LNCAP (cell line): ENCODE data around the gene NDUFS4.

Source experiments
- CTCF ChIP-seq: fragments of 450-650 bp; IDR thresholded peaks from 2 replicates; pipeline ENCODE4 v1.5.1; 2017; ENCODE audit warnings: mild to moderate bottlenecking

The NDUFS4 gene

GRCh38 chr5:53677632-53678031 is 117.2 kb downstream of the NDUFS4 start:
- no peak for TF ChIP-seq CTCF

GRCh38 chr5:53678981-53679660 is 118.7 kb downstream of the NDUFS4 start:
- TF ChIP-seq CTCF, result no peak

GRCh38 chr5:53681079-53681478 is 120.6 kb downstream of the NDUFS4 start:
- TF ChIP-seq CTCF, result no peak

GRCh38 chr5:53691014-53691413 is 130.6 kb downstream of the NDUFS4 start:
- TF ChIP-seq CTCF, result no peak

- TF ChIP-seq CTCF, result no peak
Measured at GRCh38 chr5:53694520-53695022, 134.1 kb downstream of the NDUFS4 start.

GRCh38 chr5:53712327-53712726 is 151.9 kb downstream of the NDUFS4 start:
- no peak for TF ChIP-seq CTCF

GRCh38 chr5:53713978-53714666 is 153.7 kb downstream of the NDUFS4 start:
- TF ChIP-seq CTCF, result no peak
